Stimulated activated CD4-positive, alpha-beta T cell treated with anti-CD3 and anti-CD28 coated beads, TNF-alpha, amount 100 ng/mL, for 24 hours (primary cell): ENCODE measurements around the gene SGMS1.
"Not testable (repeated sequence)": the region's sequence is repeated elsewhere in the genome, so short reads cannot be mapped to it uniquely, and the experiment has no call there.

ENCODE experiments used
- DNase-seq, 3 experiments: peaks; one replicate each; pipeline ENCODE4 v3.0.0-alpha.2; 2020; ENCODE audit warnings: low read depth in 3 of 3

SGMS1 gene

DNA sequence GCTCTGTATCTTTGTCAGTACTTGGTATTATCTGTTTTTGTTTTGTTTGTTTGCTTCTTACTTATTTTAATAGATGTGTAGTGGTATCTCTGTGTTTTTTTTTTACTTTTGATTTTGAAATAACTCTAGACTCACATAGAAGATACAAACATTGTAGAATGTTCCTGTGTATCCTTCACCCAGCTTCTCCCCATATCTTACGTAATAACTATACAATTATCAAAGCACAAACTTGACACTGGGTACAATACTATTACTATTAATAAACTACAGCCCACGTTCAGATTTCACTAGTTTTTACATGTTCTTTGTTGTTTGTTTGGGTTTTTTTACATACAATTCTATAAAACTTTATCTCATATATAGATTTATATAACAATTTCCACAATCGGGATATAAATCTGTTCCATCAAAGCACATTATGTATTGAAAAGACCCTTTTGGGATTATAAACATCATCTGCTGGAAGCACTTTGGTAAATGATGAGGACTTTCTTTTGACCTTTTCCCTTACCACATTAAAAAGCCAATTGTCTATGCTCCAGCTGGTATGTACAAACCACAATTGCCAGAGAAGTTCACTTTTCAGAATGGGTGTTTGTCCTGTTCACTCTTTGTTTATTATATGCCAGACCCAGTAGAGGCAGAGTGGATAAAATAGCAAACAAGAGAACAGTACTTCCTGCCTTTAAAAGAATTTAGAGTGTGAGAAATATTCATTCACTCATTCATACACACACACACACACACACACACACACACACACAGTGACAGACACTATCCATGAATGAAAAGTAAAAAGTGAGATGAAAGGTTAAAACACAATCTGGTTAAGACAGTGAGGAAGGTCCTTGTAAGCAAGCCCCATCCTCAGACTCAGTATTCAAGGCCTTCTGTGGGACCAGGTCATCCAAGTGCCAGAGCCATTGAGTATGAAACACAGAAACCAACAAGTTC is 113.0 kb downstream of the SGMS1 start:
- no peak for DNase-seq

DNA sequence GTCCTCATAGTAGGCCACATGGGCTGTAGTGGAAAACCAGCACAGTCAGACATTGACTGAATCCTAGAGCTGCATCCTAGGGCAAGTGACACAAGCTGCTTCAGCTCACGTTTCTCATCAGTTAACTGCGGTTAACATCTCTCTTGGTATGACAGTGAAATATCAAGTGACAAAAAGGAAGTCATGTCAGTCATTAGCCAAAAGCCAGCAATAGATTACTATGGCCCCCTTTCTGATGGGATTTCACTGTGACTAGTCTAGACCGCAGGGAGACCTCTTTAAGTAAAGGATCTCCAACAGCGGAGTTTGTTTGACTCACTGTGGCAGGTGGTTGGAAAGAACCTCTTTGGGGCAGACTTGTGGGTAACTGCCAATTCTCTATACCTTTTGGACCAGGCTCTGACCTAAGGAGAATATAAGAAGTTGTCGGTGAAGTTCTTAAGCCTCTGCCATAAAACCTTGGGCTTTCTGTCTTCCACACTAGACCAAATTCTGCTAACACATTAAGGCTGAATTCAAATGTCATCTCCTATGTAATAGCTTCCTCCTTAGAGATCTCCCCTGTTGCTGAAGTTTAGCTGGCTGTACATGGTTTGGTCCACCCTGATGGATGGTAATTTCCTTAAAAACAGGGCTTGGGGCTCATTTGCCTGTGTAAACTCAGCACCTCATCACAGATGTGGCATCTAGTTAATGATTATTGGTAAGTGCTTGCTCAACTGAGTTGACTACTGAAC is 115.3 kb downstream of the SGMS1 start:
- no peak for DNase-seq

DNA sequence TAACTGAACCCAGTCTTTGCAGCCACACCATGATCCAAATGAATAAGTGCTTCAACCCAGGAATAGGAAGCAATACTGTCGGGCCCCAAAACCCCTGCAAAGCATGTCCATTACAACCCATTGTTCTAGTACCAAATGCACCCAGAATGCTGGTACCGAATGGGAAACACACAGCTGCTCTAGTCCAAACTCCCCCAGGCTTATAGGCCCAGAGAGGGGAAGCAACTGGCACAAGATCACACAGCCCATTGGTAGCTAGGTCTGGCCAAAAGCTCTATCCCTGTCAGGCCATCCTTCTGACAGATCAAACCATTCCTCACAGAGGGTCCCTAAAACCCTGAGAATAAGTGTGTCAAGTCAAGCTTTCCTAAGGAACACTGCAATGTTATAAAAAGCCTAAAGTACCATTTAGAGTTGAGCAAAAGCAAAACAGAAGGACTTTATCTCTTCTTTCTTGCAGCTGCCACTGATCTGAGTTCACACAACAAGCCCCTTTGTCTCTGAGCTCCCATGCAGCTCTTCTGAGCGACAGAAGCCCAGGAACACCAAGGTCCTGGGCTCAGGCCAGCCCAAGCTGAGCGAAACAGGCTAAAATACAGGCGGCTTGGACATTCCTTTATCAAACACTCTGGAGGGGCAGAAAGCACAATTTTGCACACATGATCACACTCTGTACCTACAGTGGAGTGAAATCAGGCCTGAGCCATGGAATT is 116.7 kb downstream of the SGMS1 start:
- no peak for DNase-seq

DNA sequence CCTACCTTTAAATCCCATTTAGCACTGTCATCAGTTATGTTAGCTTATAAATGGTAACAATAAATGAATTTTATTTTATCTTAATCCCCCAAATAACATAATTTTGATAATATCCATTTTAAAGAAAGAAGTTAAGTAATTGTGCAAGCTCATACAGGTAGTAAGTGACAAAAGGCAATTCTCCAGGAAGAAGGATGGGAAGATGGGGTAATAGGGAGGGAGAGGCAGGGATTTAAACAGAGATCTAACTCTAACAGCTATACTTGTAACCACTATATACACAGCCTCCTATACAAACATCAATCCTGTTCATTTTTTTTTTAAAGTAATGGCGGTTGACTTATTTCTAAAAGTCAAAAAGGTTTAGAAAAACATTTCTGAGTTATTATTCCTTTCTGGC is 119.4 kb downstream of the SGMS1 start:
- no peak for DNase-seq

DNA sequence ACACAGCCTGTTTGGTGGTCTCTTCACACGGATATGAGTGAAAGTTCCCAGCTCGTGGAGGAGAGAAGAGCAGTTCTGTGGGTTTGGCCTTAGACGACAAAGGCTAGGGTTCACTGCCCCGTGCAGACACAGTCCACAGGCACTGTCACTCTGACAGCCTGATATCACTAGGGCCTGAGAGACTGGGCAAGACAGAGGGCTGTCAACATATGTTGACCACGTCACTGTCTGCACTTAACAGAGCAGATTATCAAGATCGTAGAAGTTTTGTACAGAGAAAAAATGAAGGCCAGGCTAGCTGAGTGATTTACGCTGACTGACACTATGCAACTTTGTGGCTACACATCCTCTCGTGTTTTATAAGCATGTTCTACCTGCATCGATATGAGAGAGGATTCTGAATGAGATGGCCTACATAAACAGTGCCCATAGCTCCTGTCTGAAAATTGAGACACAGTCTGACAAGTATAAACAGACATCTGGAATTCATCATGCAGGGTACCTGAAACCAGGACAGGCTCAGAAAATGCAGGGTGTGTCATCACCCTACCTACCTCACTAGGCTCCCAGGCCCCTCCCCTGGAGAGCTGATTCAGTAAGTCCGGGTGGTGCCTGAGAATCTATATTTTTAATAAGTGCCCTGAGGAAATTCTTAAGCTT is 120.0 kb downstream of the SGMS1 start:
- DNase-seq, result no peak

DNA sequence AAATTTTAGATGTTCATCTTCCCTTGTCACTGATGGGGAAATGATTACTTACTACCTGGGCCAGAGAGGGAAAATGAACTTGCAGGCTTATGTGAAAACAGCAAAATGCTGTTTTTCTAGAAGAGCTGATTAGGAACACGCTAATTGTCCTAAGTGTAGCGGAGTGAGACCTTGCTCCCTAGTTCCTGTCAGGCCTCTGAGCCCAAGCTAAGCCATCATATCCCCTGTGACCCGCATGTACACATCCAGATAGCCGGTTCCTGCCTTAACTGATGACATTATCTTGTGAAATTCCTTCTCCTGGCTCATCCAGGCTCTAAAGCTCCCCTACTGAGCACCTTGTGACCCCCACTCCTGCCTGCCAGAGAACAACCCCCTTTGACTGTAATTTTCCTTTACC is 120.6 kb downstream of the SGMS1 start:
- not testable (repeated sequence) for DNase-seq

DNA sequence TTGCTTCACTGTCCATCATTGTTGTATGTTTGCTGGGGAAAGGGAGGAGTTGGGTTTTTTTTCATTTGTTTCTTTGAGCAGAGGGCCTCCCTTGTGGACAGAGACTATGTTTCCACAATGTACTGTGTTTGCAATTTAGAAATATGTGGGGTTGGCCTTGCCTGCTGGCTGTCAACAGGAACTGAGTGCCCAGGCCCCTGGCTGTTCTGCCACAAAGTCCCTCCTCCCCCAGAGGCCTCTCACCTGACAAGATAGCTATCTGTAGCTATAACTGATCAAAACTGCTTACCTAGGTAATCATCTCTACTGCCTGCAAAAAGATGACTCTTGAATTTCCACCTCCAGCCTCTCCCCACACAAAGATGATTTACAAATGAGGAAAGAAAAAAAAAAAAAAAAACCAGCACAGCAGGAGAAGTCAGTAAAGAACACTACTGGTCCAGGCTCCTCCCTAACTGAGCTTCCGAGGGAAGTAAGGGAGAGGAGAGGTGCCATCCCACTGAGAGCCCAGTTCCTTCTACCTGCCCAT is 121.8 kb downstream of the SGMS1 start:
- no peak for DNase-seq

DNA sequence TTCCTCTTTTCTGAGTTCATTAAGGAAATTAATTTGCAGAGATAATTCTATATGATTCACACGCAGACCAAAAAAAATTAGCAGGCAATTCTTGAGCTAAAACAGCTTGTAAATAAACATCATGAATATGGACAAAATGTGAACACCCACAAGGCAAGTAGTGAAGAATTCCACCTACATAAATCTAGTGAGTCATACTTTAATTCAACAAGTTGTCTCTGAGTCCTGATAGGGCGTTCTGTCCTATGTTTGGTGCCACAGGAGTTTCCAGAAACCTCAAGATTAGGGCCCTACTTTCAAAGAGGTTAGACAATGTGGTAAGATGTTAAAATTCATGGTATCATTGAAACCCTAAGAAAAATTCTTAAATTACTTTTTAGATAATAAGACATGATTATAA is 122.3 kb downstream of the SGMS1 start:
- DNase-seq, result no peak

DNA sequence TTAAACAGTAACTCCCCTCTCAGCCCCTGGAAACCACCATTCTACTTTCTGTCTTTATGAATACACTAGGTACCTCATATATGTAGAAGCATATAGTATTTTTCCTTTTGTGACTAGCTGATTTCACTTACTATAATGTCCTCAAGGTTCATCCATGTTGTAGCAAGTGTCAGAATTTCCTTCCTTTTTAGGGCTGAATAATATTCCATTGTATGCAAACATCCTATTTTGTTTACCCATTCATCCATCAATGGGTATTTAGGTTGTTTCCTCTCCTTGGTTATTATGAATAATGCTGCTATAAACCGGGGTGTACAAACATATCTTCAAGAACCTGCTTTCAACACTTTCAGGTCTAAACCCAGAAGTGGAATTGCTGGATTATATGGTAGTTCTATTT is 125.3 kb downstream of the SGMS1 start:
- DNase-seq, result no peak

DNA sequence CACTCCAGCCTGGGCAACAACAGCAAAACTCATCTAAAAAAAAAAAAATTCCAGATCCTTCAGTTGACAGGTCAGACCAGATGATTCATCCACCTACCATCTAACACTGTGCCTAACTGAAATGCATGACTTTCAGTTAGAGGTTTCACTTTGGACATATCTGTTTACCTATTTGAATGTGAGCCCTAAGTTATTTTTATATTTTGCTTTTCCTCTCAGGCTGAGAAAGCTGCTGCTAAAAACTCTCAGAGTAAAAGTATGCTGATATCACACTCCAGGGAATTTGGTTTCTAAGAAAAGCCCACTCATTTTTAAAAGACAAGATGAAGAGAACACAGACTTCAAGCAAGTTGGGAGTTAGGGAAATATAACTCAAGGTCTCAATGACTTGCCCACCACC is 126.0 kb downstream of the SGMS1 start:
- no peak for DNase-seq

DNA sequence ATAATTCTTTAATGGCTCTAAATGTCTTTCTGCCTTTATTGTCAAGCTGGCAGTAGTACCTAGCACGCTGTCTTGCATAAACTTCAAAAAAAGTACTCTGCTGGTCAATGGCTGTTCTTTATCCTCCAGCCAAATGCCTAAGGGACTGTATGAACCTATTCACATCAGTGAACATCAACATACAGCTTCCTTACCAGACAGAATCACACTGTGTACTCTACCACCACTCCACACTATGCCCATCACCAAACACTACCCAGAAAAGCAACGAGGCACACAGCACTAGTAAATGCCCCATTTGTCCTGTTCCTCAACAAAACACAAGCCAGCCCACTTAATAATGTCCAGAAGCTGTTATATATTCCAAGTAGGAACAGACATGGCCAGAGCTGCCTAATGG is 127.5 kb downstream of the SGMS1 start:
- DNase-seq, result no peak

DNA sequence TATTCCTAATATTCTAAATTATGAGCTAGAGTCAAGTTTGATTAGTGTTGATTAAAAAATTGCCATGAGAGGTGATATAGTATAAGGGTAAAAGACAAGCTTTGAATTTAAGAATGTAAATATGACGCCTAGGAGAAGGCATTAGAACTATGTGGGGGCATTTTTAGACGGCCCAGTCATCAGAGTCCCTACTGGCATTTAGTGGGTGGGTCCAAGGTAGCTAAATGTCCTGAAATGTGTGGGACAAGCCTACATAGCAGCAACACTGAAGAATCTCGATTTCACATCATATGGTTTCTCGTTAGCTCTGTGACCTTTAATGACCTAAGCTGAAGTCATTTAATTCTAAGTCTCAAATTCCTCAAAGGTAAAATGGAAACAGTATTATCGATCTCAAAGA is 133.5 kb downstream of the SGMS1 start:
- DNase-seq, result no peak

DNA sequence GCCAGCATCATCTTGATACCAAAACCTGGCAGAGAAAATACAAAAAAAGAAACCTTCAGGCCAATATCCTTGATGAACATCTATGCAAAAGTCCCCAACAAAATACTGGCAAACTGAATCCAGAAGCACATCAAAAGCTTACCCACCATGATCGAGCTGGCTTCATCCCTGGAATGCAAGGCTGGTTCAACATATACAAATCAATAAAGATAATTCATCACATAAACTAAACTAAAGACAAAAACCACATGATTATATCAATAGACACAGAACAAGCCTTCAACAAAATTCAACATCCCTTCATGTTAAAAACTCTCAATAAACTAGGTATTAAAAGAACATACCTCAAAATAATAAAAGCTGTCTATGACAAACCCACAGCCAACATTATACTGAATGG is 139.2 kb downstream of the SGMS1 start:
- not testable (repeated sequence) for DNase-seq

DNA sequence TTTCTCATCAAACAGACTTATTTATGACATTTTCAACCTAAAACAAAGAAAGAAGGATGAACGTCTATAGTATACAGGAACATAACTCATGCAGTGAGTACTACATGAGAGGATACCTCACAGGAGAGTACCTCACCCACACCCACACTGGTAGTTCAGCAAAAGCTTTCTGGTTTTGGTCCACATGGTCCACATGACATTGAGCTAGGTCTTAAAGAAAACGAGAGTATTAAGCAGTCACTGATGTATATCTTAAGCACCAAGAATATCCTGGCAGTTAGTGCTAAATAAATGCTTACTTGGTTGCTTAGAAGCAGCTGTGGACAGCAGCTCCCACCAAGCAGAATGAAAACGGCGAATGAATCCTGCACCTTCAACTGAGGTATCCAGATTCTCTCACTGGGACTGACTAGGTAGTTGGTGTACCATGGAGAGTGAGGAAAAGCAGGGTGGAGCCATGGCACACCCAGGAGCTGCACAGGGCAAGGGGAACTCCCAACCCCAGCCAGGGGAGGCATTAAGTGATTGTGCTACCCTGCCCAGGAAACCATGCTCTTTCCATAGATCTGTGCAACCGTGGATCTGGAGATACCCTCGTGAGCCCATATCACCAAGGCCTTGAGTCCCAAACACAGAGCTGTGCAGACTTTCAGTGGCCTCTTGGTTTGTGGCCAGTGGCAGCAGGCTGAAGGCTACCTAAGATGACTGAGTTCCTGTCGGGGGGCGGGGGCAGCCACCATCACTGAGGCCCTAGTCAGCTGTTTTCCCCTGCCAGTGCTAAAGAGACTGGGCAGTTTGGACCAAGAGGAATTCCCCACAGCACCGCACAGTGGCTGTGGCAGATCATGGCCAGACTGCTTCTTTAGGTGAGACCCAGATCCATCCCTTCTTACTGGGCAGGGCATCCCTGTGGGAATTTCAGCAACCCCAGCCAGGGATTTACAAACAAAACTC is 143.4 kb downstream of the SGMS1 start:
- no peak for DNase-seq

DNA sequence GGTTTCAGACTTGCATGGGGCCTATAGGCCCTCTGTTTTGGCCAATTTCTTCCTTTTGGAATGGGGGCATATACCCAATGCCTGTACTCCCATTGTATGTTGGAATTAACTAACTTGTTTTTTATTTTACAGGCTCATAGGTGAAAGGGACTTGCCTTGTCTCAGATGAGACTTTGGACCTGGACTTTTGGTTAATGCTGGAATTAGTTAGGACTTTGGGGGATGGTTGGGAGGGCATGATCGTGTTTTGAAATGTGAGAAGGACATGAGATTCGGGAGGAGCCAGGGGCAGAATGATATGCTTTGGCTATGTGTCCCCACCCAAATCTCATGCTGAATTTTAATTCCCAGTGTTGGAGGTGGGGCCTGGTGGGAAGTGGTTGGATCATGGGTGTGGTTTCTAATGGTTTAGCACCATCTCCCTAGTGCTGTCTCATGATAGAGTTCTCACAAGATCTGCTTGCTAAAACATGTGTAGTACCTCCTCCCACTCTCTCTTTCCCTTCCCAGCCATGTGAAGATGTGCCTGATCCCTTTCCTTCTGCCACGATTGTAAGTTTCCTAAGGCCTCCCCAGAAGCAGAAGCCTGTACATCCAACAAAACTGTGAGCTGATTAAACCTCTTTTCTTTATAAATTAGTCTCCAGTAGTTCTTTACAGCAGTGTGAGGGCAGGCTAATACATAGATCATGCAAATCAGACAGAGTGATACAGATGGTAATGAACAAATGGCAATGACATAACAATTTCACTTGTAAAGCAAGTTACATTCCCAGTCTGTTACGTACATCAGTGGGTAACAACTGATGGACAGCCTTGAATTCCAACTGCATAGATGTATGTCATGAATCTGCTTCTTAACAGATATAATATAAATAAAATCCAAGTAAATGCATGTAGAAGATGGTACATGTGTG is 146.2 kb downstream of the SGMS1 start:
- no peak for DNase-seq

DNA sequence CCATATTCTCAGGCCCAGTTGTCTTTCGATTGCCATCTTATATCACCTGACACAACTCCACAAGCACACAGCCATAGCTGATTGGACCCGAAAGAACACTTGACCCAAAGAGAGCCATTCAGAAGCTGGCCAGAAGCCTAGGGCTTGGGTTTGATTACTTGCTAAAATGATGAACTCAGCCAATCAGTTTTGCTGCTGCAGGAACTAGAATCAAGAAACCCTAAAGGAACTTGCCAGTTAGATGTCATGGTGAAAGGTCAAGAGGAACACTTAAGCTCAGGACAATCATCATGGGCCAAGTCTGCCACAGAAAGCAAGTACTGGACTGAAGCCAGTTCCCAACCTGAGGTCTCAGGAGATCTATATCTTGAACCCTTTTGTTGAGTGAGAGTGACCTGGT is 150.0 kb downstream of the SGMS1 start:
- DNase-seq, result no peak

DNA sequence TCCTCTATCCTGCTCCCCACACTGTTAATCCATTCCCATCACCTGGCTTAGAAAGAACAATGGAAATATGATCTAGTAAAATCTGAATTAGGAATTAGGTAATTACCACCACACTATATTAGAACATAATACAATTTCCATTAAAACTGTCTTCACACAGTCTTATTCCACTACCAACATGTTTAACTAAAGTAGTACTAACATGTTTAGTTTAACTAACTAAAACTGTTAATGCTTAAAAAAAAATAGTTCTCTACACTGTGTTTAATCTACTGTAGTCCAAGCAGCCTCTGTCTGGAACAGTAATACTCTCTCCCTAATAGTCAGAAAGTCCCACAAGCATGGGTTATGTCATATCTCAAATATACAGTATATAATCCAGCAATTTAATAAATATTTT is 150.8 kb downstream of the SGMS1 start:
- DNase-seq, result no peak

DNA sequence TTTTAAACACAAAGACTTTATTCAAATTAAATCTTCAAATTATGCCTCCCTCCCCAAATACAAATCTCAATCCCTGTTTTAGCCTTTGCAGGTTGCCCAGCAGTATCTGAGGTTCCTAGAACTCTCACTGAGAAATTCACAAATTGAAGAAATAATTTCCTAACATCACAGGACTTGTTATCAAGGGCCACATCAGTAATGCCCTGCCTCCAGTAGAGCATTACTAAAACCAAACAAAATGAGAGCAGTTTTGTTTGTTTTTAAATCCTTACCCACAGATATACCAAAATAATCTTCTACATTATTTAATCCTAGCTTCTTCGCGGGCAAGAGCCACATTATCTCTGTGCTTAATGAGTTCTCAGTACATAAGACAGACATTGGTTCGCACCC is 152.2 kb downstream of the SGMS1 start:
- no peak for DNase-seq

DNA sequence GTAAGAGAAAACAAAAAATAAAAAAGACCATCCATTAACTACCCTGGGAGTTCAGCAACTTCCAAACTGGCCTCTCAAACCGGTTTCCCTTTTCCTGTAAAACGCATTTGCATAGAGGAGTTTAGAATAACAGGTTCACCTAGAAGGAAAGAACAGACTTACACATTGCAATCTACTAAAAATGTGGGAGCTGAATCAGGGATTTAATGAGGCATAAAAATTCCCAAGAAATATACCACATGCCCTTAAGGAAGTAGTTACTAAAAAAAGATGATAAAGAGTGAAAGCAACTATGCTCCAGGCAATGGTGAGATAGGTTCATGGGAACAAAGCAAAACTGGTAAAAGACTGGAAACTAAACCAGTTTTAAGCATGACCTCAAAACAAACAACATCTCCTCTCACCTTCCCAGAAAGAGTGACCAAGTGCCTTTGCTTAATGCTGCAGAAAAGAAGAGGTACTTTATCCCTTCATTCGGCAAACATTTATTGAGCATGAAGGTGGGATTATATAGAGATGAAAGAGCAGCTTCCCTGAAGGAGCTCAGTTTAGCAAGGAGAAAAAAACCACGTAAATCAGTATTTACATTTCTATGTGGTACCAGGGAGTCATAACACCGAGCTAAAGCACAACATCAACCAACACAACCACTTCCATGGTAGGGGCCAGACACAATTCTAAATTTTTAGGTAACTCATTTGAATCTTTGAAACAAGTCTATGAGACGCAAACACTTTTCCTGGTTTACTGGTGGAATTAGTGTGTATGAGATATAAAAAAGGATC is 152.8 kb downstream of the SGMS1 start:
- no peak for DNase-seq
